HepG2 (cell line): ENCODE data around the gene RAI14. TPM values are rescaled to one million over a fixed set of nuclear protein-coding genes. Genes with fewer than 3 reads are reported as not detected.

Source experiments
- ATAC-seq: fragments of 200-7000 bp; cut with Tn5 transposase; 3 replicates; pipeline ENCODE4 v1.9.1; 2020; ENCODE audit warnings: mild to moderate bottlenecking, moderate library complexity
- BruUV-seq: library from RNA; stranded (reverse); fragments of 400-500 nt; replicated peaks from 2 replicates; lab custom pipeline; 2021; lab: Mats Ljungman, UMichigan
- CTCF ChIA-PET: fragments of 300-600 bp; formaldehyde crosslinking; extraction: SDS; loops from one replicate; lab custom pipeline; 2021; ENCODE audit warnings: low total read pairs, inconsistent platforms, low intra/inter-chr PET ratio; lab: Yijun Ruan, JAX
- POLR2A ChIA-PET: fragments of 350-600 bp; sonication (Branson Sonifier 250); formaldehyde crosslinking; loops from one replicate; lab custom pipeline; 2020; ENCODE audit warnings: antibody characterized with exemption, inconsistent platforms; lab: Yijun Ruan, JAX
- DNase-seq: peaks from one replicate; pipeline ENCODE4 v3.0.0-alpha.2; 2015; ENCODE audit warnings: low spot score
- FAIRE-seq: peaks from 3 replicates; lab custom pipeline; 2011; peaks lifted over from hg19 to GRCh38; lab: Jason Lieb, UNC
- H2AFZ ChIP-seq: one replicate; pipeline ENCODE4 v1.6.1; 2011; ENCODE audit warnings: low read length, inconsistent platforms
- H3K27ac ChIP-seq: fragments of 300-600 bp; 3 replicates; pipeline ENCODE4 v1.8.0; 2011; ENCODE audit warnings: mixed run types, mild to moderate bottlenecking, mixed read lengths, low read length, inconsistent platforms; ENCODE audit not compliant: insufficient read depth; ENCODE audit errors: extremely low read length
- H3K27me3 ChIP-seq, 2 experiments: fragments of 200-600 bp in 1 of 2; 2 replicates in 1 of 2; 3 replicates in 1 of 2; pipeline versions ENCODE4 v1.6.0 to v1.8.0; 2011; ENCODE audit warnings: low read length in 2 of 2, mild to moderate bottlenecking in 2 of 2, moderate library complexity in 2 of 2, inconsistent platforms in 1 of 2; ENCODE audit not compliant: insufficient read depth in 2 of 2, control insufficient read depth in 1 of 2
- H3K36me3 ChIP-seq, 2 experiments: fragments of 200-600 bp in 1 of 2; replicated peaks in 1 of 2; 2 replicates in 1 of 2; 3 replicates in 1 of 2; pipeline versions ENCODE4 v1.5.1 to v1.8.0; 2011; ENCODE audit warnings: low read length in 2 of 2, inconsistent platforms in 1 of 2; ENCODE audit not compliant: insufficient read depth in 2 of 2, control insufficient read depth in 1 of 2
- H3K4me1 ChIP-seq: 2 replicates; pipeline ENCODE4 v1.5.1; 2012; ENCODE audit warnings: low read length, inconsistent platforms; ENCODE audit not compliant: insufficient read depth
- H3K4me2 ChIP-seq: 2 replicates; pipeline ENCODE4 v1.6.0; 2011; ENCODE audit warnings: low read depth, low read length, inconsistent platforms
- H3K4me3 ChIP-seq, 3 experiments: fragments of 200-600 bp in 1 of 3; sonication (generic), shearing (Covaris generic) in 1 of 3; replicated peaks in 1 of 3; 2 replicates each; pipeline ENCODE4 v1.5.1; 2011 to 2016; ENCODE audit warnings: low read length in 3 of 3, inconsistent platforms in 2 of 3, low read depth in 2 of 3, mild to moderate bottlenecking in 2 of 3, control low read depth in 1 of 3, mixed read lengths in 1 of 3; ENCODE audit not compliant: insufficient read depth in 1 of 3
- H3K79me2 ChIP-seq: one replicate; pipeline ENCODE4 v1.6.1; 2011; ENCODE audit warnings: low read length, inconsistent platforms; ENCODE audit not compliant: insufficient read depth
- H3K9ac ChIP-seq: 2 replicates; pipeline ENCODE4 v1.6.0; 2011; ENCODE audit warnings: mild to moderate bottlenecking, low read depth, low read length, inconsistent platforms; ENCODE audit not compliant: insufficient read depth
- H3K9me3 ChIP-seq: 2 replicates; pipeline ENCODE4 v1.5.1; 2012; ENCODE audit warnings: mild to moderate bottlenecking, low read length
- H4K20me1 ChIP-seq: 2 replicates; pipeline ENCODE4 v1.6.0; 2011; ENCODE audit warnings: inconsistent platforms, mild to moderate bottlenecking, low read length, moderate library complexity; ENCODE audit not compliant: insufficient read depth
- CBX5 ChIP-seq: sonication (generic); formaldehyde crosslinking; IDR thresholded peaks from 2 replicates; pipeline ENCODE4 v1.4.0; 2020; ENCODE audit warnings: missing genetic modification reagents, borderline replicate concordance
- DZIP1 ChIP-seq: sonication (generic); formaldehyde crosslinking; IDR thresholded peaks from 2 replicates; pipeline ENCODE4 v1.5.0; 2020; ENCODE audit warnings: mild to moderate bottlenecking, missing genetic modification reagents
- HOMEZ ChIP-seq: IDR thresholded peaks from 2 replicates; pipeline ENCODE4 v1.6.1; 2016; ENCODE audit warnings: low read depth
- IRX3 ChIP-seq: sonication (generic); formaldehyde crosslinking; IDR thresholded peaks from 2 replicates; pipeline ENCODE4 v1.8.1; 2023; ENCODE audit warnings: mild to moderate bottlenecking, low read depth, missing genetic modification reagents, borderline replicate concordance
- PHF21A ChIP-seq: sonication (generic); formaldehyde crosslinking; IDR thresholded peaks from 2 replicates; pipeline ENCODE4 v1.5.0; 2020; ENCODE audit warnings: mild to moderate bottlenecking, missing genetic modification reagents
- RFX3 ChIP-seq: IDR thresholded peaks from 2 replicates; pipeline ENCODE4 v1.6.1; 2016; ENCODE audit warnings: missing biosample characterization, missing genetic modification reagents
- ZNF510 ChIP-seq: sonication (generic); formaldehyde crosslinking; IDR thresholded peaks from 2 replicates; pipeline ENCODE4 v1.4.0; 2020; ENCODE audit warnings: low read depth, mild to moderate bottlenecking, missing genetic modification reagents
- WGBS: methylation state at CpG from one replicate; pipeline ENCODE4 v1.1.6; 2017; ENCODE audit warnings: low lambda C conversion rate; 5-methylcytosine and 5-hydroxymethylcytosine counted together
- in situ Hi-C: cut with HindIII; loops from 2 replicates; pipeline ENCODE4 v1.10.0; 2017; ENCODE audit warnings: low pct_unique_long_range_greater_than_20kb; ENCODE audit not compliant: extremely low pct_ligation_motif_present
- intact Hi-C: fragments of 100-400 bp; cut with micrococcal nuclease; formaldehyde crosslinking; loops from one replicate; pipeline ENCODE4 v1.10.0; 2022; ENCODE audit not compliant: unreplicated experiment
- polyA plus RNA-seq, 8 experiments: library from polyadenylated mRNA; depleted of rRNA in 3 of 8; stranded (reverse) in 7 of 8; unstranded in 1 of 8; fragments of >200 nt; fragmentation: Illumina TruSeq in 4 of 8; extraction: Trizol in 4 of 8; gene quantifications; 2 replicates each; pipeline versions ENCODE4 v1.2.1 to v1.2.3, GENCODE V29; 2011 to 2016; ENCODE audit warnings: low read depth in 4 of 8, missing spikeins in 1 of 8, mixed read lengths in 1 of 8; ENCODE audit not compliant: insufficient read depth in 1 of 8
- total RNA-seq, 5 experiments: library from RNA; depleted of rRNA; stranded (reverse); fragments of >200 nt; fragmentation: Illumina TruSeq; extraction: Trizol; gene quantifications; 2 replicates each; pipeline ENCODE4 v1.2.3, GENCODE V29; 2016; ENCODE audit warnings: low read depth in 1 of 5

Gene RAI14
- total and polyA plus RNA-seq, 2 of the 13 experiments (the other 11 are each of a cell fraction or from before 2014, with no cell fraction given), result 12.6 to 18.2 TPM

GRCh38 chr5:34834794-34835089 lies 178.6 kb downstream of the RAI14 start:
- H4K20me1 ChIP-seq, result no peaks in the 10 kb centered on the region
- ATAC-seq (no peak), DNase-seq (no peak), FAIRE-seq (no peak)
- H3K4me2 ChIP-seq, result no peak overlapping the region
- intact Hi-C loops, result loop anchor here (10.0 kb wide), 1 partner anchor 80 kb away; no protein-coding TSS in a partner anchor
- 71% methylated on average over 1 of the region's 1 CpG for WGBS
- no peak overlapping the region for H3K27ac ChIP-seq
- in situ Hi-C loops, result no loop called here
- no peak overlapping the region for H3K9ac ChIP-seq
- H3K4me1 ChIP-seq, result peaks cover 14% of the 10 kb centered on the region
- ChIA-PET CTCF (no interaction called here), POLR2A (no interaction called here)
- H3K9me3 ChIP-seq, result no peaks in the 10 kb centered on the region
- peaks cover 2 to 3% of the 10 kb centered on the region in 2 experiments; a peak in 2 of 5 replicates for H3K36me3 ChIP-seq
- BruUV-seq, result no TSS peak
- H3K79me2 ChIP-seq, result no peaks in the 10 kb centered on the region
- H2AFZ ChIP-seq, result no peak overlapping the region
- TF ChIP-seq HOMEZ (CRISPR knock-in tag) (no peak), IRX3 (CRISPR knock-in tag) (no peak), DZIP1 (CRISPR knock-in tag) (no peak), RFX3 (no peak), PHF21A (CRISPR knock-in tag) (no peak), CBX5 (CRISPR knock-in tag) (no peak), ZNF510 (CRISPR knock-in tag) (no peak)
- TF ChIP-seq, all 625 proteins: peak for 0
- H3K27me3 ChIP-seq, result no peaks in the 10 kb centered on the region
- H3K4me3 ChIP-seq, result no peak overlapping the region
